Endothelial cell of umbilical vein (primary cell): Measurements from ENCODE around the gene IL10. TPM values are rescaled to one million over a fixed set of nuclear protein-coding genes. Genes with fewer than 3 reads are reported as not detected.

ENCODE experiments used
- BruUV-seq: library from RNA; stranded (reverse); fragments of 400-500 nt; replicated peaks from 2 replicates; lab custom pipeline; 2021; lab: Mats Ljungman, UMichigan
- CTCF ChIA-PET: fragments of 300-600, 350-600 bp; sonication (Branson Sonifier 250); formaldehyde crosslinking; loops from one replicate; lab custom pipeline; 2021; ENCODE audit warnings: antibody characterized with exemption, inconsistent platforms; lab: Charles Lee
- POLR2A ChIA-PET: fragments of 300-600, 350-600 bp; sonication (Branson Sonifier 250); formaldehyde crosslinking; loops from one replicate; lab custom pipeline; 2021; ENCODE audit warnings: antibody characterized with exemption, inconsistent platforms; lab: Charles Lee
- DNase-seq: peaks from one replicate; pipeline ENCODE4 v3.0.0-alpha.2; 2011; ENCODE audit warnings: low read depth, low spot score
- FAIRE-seq: peaks from 2 replicates; lab custom pipeline; 2011; peaks lifted over from hg19 to GRCh38; lab: Jason Lieb, UNC
- H2AFZ ChIP-seq: 2 replicates; pipeline ENCODE4 v1.6.0; 2012; ENCODE audit warnings: low read depth, low read length, control low read depth, inconsistent platforms
- H3K27ac ChIP-seq: 2 replicates; pipeline ENCODE4 v1.5.1; 2011; ENCODE audit warnings: low read depth, mild to moderate bottlenecking, control low read depth, low read length, moderate library complexity; ENCODE audit not compliant: insufficient read depth
- H3K27me3 ChIP-seq, 2 experiments: 2 replicates each; pipeline versions ENCODE4 v1.6.0 to v1.6.1; 2011; ENCODE audit warnings: low read length in 2 of 2, mixed read lengths in 1 of 2; ENCODE audit not compliant: control insufficient read depth in 2 of 2, insufficient read depth in 2 of 2
- H3K36me3 ChIP-seq, 2 experiments: 2 replicates in 1 of 2; 3 replicates in 1 of 2; pipeline ENCODE4 v1.5.1; 2011; ENCODE audit warnings: low read length in 2 of 2, mild to moderate bottlenecking in 1 of 2, moderate library complexity in 1 of 2; ENCODE audit not compliant: control insufficient read depth in 2 of 2, insufficient read depth in 2 of 2; ENCODE audit errors: extremely low read depth in 1 of 2
- H3K4me1 ChIP-seq: 3 replicates; pipeline ENCODE4 v1.5.1; 2011; ENCODE audit warnings: mild to moderate bottlenecking, low read length; ENCODE audit not compliant: control insufficient read depth, insufficient read depth; ENCODE audit errors: extremely low read depth
- H3K4me2 ChIP-seq: 2 replicates; pipeline ENCODE4 v1.6.1; 2011; ENCODE audit warnings: low read length, control low read depth, mixed read lengths; ENCODE audit not compliant: insufficient read depth
- H3K4me3 ChIP-seq, 3 experiments: fragments of 200-600 bp in 1 of 3; sonication (generic), shearing (Covaris generic) in 1 of 3; replicated peaks in 1 of 3; 2 replicates each; pipeline ENCODE4 v1.5.1; 2011 to 2016; ENCODE audit warnings: control low read depth in 3 of 3, low read length in 3 of 3, mild to moderate bottlenecking in 2 of 3, inconsistent platforms in 1 of 3, low read depth in 1 of 3, moderate library complexity in 1 of 3; ENCODE audit not compliant: insufficient read depth in 1 of 3
- H3K79me2 ChIP-seq: 2 replicates; pipeline ENCODE4 v1.6.0; 2012; ENCODE audit warnings: low read length, inconsistent platforms; ENCODE audit not compliant: control insufficient read depth, insufficient read depth
- H3K9ac ChIP-seq: replicated peaks from 2 replicates; pipeline ENCODE3; 2011; ENCODE audit warnings: low read length, control low read depth; ENCODE audit not compliant: insufficient read depth; ENCODE audit errors: extremely low read depth
- H3K9me1 ChIP-seq: replicated peaks from 3 replicates; pipeline ENCODE4 v1.6.0; 2011; ENCODE audit warnings: mild to moderate bottlenecking, low read length; ENCODE audit not compliant: control insufficient read depth, insufficient read depth; ENCODE audit errors: extremely low read depth
- H3K9me3 ChIP-seq: replicated peaks from 2 replicates; pipeline ENCODE4 v1.5.1; 2012; ENCODE audit warnings: low read length, inconsistent platforms; ENCODE audit not compliant: control insufficient read depth, insufficient read depth
- H4K20me1 ChIP-seq: replicated peaks from 2 replicates; pipeline ENCODE3; 2011; ENCODE audit warnings: mild to moderate bottlenecking, low read length; ENCODE audit not compliant: control insufficient read depth, insufficient read depth; ENCODE audit errors: extremely low read depth
- CTCF ChIP-seq, 2 donors: IDR thresholded peaks; 1 replicate in 1 of 2; 2 replicates in 1 of 2; pipeline ENCODE4 v1.5.1; 2011; ENCODE audit warnings: low read length in 2 of 2, mild to moderate bottlenecking in 2 of 2, moderate library complexity in 2 of 2, control low read depth in 1 of 2, inconsistent platforms in 1 of 2, low read depth in 1 of 2; ENCODE audit not compliant: insufficient read depth in 1 of 2; ENCODE audit errors: extremely low read depth in 1 of 2
- EZH2 ChIP-seq: IDR thresholded peaks from 2 replicates; pipeline ENCODE4 v1.6.1; 2012; ENCODE audit warnings: borderline replicate concordance, low read depth, mild to moderate bottlenecking, moderate library complexity, low read length, inconsistent platforms; ENCODE audit not compliant: severe bottlenecking
- FOS ChIP-seq: IDR thresholded peaks from 2 replicates; pipeline ENCODE4 v1.6.1; 2011; ENCODE audit warnings: mild to moderate bottlenecking, low read length, moderate library complexity, borderline replicate concordance; ENCODE audit not compliant: insufficient read depth
- GATA2 ChIP-seq: IDR thresholded peaks from 2 replicates; pipeline ENCODE4 v1.7.0; 2011; ENCODE audit warnings: low read depth, mild to moderate bottlenecking, moderate library complexity, mixed read lengths, low read length; ENCODE audit not compliant: insufficient read length, insufficient read depth
- JUN ChIP-seq: IDR thresholded peaks from 2 replicates; pipeline ENCODE4 v1.6.1; 2011; ENCODE audit warnings: borderline replicate concordance, low read depth; ENCODE audit not compliant: insufficient read length, insufficient read depth
- MYC ChIP-seq: IDR thresholded peaks from one replicate; pipeline ENCODE4 v1.6.1; 2011; ENCODE audit warnings: mild to moderate bottlenecking, low read depth, low read length
- POLR2A ChIP-seq: IDR thresholded peaks from 2 replicates; pipeline ENCODE4 v1.6.1; 2012; ENCODE audit warnings: low read depth, mild to moderate bottlenecking, control low read depth, low read length
- POLR2AphosphoS5 ChIP-seq: IDR thresholded peaks from 2 replicates; pipeline ENCODE4 v1.6.1; 2012; ENCODE audit warnings: low read depth, mild to moderate bottlenecking, control low read depth, low read length, moderate library complexity; ENCODE audit not compliant: insufficient read depth
- dilution Hi-C: fragments of 300-500 bp; cut with MboI; formaldehyde crosslinking; loops from one replicate; pipeline ENCODE4 v1.15.0; 2019; ENCODE audit warnings: low sequenced_read_pairs; ENCODE audit not compliant: extremely low pct_ligation_motif_present
- intact Hi-C: fragments of 100-400 bp; cut with micrococcal nuclease; formaldehyde crosslinking; loops from one replicate; pipeline ENCODE4 v1.10.0; 2022
- polyA plus RNA-seq, 4 experiments: library from polyadenylated mRNA; depleted of rRNA in 3 of 4; stranded (reverse) in 3 of 4; unstranded in 1 of 4; fragments of >200 nt; gene quantifications; 2 replicates each; pipeline versions ENCODE4 v1.2.1 to v1.2.3, GENCODE V29; 2011 to 2012; ENCODE audit warnings: missing spikeins in 1 of 4
- total RNA-seq: library from RNA; stranded (reverse); gene quantifications from 2 replicates; pipeline ENCODE4 v1.2.3, GENCODE V29; 2021
- TF ChIP-seq, protein P1 (sequence below): IDR thresholded peaks from 2 replicates; pipeline ENCODE4 v1.6.1; 2011; ENCODE audit not compliant: insufficient read depth, insufficient read length

Gene IL10
- total and polyA plus RNA-seq, 2 donors (not counting 3 experiments of a cell fraction or from before 2014, with no cell fraction given): not detected

DNA sequence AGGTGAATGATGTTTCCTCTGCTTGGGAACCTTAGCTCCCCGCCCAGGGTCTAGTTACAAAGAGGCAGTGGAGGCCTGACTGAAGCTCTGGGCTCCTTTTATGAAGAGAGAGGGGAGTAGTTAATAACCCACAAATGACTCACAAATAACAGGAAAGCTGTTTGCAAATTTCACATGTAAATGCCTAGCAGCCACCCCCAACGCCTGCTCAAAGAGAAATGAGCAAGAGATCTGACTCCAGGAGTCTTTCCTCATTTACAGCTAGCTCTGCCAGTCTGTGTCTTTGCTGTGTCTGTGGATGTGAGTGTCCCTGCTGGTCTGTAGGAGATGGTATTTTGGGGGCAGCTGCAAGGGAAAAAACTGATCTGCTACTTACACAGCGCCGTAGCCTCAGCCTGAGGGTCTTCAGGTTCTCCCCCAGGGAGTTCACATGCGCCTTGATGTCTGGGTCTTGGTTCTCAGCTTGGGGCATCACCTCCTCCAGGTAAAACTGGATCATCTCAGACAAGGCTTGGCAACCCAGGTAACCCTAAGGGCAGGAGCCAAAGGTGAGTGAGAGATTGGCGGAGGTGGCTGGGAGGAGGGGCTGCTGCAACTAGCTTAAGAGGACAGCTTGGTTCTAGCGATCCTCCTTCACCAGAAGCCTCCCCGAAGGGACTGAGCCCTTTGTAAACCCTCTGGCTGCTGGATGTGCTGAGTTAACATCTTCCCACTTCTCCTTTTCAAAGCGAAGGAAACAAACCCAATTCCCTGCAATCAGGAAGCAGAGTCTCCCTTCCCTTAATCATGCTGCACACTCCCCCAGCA is 1.6 kb downstream of the IL10 start, which contains the start of gene IL19:
Gene IL19 (plus strand): TSS at position 243 of the 807 bp plus-strand sequence. CDS start 65,890 bp downstream, outside the sequence.
- Histone ChIP-seq H3K36me3 (no peaks in the 10 kb centered on the region), H4K20me1 (no peaks in the 10 kb centered on the region), H3K27ac (no peak within 1 kb of the TSS), H3K9me1 (no peaks in the 10 kb centered on the region), H3K4me2 (no peak within 1 kb of the TSS), H3K9ac (no peak within 1 kb of the TSS), H2AFZ (no peak within 1 kb of the TSS), H3K4me3 (no peak within 1 kb of the TSS), H3K27me3 (peaks cover 12 to 21% of the 10 kb centered on the region in 2 experiments), H3K79me2 (no peaks in the 10 kb centered on the region), H3K4me1 (no peaks in the 10 kb centered on the region), H3K9me3 (no peaks in the 10 kb centered on the region)
- intact Hi-C loops: no loop called here
- ChIA-PET POLR2A (no interaction called here), CTCF (no interaction called here)
- DNase-seq (no peak), FAIRE-seq (no peak)
- dilution Hi-C loops: no loop called here
- TF ChIP-seq MYC (no peak), POLR2AphosphoS5 (no peak), EZH2 (no peak), JUN (no peak), GATA2 (no peak), CTCF (IDR thresholded peaks at IDR 0.05; ENCODE audit: extremely low read depth in 1 of 2, insufficient read depth in 1 of 2, low read depth in 1 of 2, low read length in 2 of 2) (no peak), POLR2A (no peak), FOS (no peak)
- TF ChIP-seq, protein P1, sequence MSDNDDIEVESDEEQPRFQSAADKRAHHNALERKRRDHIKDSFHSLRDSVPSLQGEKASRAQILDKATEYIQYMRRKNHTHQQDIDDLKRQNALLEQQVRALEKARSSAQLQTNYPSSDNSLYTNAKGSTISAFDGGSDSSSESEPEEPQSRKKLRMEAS: no peak
- BruUV-seq: no TSS peak
